GM12875 (cell line): ENCODE measurements around the gene HSFX4.
"Not testable (repeated sequence)": the region's sequence is repeated elsewhere in the genome, so short reads cannot be mapped to it uniquely, and the experiment has no call there.

ENCODE experiments used
- H3K4me3 ChIP-seq: one replicate; pipeline ENCODE4 v1.5.1; 2011; ENCODE audit warnings: low read depth, low read length, control low read depth
- CTCF ChIP-seq: IDR thresholded peaks from 2 replicates; pipeline ENCODE4 v1.5.1; 2011; ENCODE audit warnings: low read depth, mild to moderate bottlenecking, control low read depth, inconsistent platforms, low read length, moderate library complexity, borderline replicate concordance; ENCODE audit not compliant: insufficient read depth

HSFX4 gene

GRCh38 chrX:149909324-149910177 is 19.8 kb upstream of the HSFX4 start:
- no peak overlapping the region for H3K4me3 ChIP-seq
- no peak for TF ChIP-seq CTCF

- H3K4me3 ChIP-seq, result no peak overlapping the region
- no peak for TF ChIP-seq CTCF
These were observed 19.1 kb upstream of the HSFX4 start for GRCh38 chrX:149910178-149910695.

GRCh38 chrX:149916745-149917392 is 12.5 kb upstream of the HSFX4 start:
- TF ChIP-seq CTCF, result no peak
- H3K4me3 ChIP-seq, result no peak overlapping the region

- not testable (repeated sequence) for H3K4me3 ChIP-seq
These were observed 5.5 kb upstream of the HSFX4 start for GRCh38 chrX:149923836-149924235.

- not testable (repeated sequence) for H3K4me3 ChIP-seq
These were observed 4.9 kb upstream of the HSFX4 start for GRCh38 chrX:149924434-149924833.

- not testable (repeated sequence) for H3K4me3 ChIP-seq
These were observed 2.0 kb upstream of the HSFX4 start for GRCh38 chrX:149927245-149927963.

GRCh38 chrX:149927964-149928258 is 1.5 kb upstream of the HSFX4 start:
- not testable (repeated sequence) for H3K4me3 ChIP-seq

- not testable (repeated sequence) for H3K4me3 ChIP-seq
These were observed 738 bp upstream of the HSFX4 start for GRCh38 chrX:149928635-149929034.

GRCh38 chrX:149931355-149931754 is 2.0 kb downstream of the HSFX4 start:
- H3K4me3 ChIP-seq, result not testable (repeated sequence)

GRCh38 chrX:149932150-149932549 is 2.8 kb downstream of the HSFX4 start:
- not testable (repeated sequence) for H3K4me3 ChIP-seq

- not testable (repeated sequence) for H3K4me3 ChIP-seq
These were observed 3.6 kb downstream of the HSFX4 start for GRCh38 chrX:149932970-149933369.

- H3K4me3 ChIP-seq, result not testable (repeated sequence)
These were observed 4.2 kb downstream of the HSFX4 start for GRCh38 chrX:149933547-149933946.

GRCh38 chrX:149937328-149937727 is 8.0 kb downstream of the HSFX4 start:
- peak overlapping the region; percentile 62 for H3K4me3 ChIP-seq
